ENCODE data around the gene B4GALNT1. TPM values are rescaled to one million over a fixed set of nuclear protein-coding genes. Genes with fewer than 3 reads are reported as not detected.
A peak's percentile ranks its signal among the peaks of the same experiment; 100 is the strongest.

Gene B4GALNT1
- total and polyA plus RNA-seq, 9 of the 15 experiments (the other 6 are each of a cell fraction or from before 2014, with no cell fraction given): 1.0 to 32.2 (median 9.8) TPM

DNA sequence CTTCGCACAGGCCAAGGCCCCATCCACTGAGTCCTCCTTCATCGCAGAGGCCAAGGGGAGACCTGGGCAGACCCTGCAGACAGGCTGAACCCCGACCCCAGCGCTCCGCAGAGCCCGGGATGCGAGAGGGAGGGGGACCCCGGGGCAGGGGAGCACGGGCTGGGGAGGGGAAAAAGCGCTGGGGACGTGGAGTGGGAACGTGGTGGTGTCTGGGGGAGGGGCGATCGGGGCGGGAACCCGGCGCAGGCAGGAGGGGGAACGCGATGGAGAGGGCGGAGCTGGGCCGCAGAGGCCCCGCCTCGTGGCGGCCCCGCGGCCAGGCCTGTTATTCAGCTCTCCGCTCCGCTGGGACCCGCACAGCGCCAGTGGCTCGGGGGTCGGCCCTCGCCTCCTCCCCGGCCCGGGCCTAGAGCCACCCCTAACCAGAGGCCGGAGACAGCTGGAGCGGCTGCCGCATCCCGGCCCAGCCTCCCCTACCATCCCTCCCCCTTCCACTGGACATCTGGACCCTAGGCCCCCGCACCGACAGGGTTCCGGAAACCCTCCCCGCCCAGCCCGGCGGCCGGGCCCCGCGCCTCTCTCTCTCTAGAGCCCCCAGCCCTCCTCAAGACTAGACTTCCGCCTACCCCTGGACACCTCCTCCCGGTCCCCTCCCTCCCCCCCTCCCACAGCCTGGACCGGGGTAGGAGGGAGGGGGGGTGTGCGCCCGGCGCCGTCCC, 21.7 kb downstream of the B4GALNT1 start, which contains the start of gene ARHGEF25 (continued):
- TF ChIP-seq KAT7 (CRISPR knock-in tag; IDR thresholded peaks at IDR 0.05; ENCODE audit: borderline replicate concordance) (no peak), NFE2L1 (tag; IDR thresholded peaks at IDR 0.05; ENCODE audit: borderline replicate concordance, low read depth) (no peak), MCM7 (IDR thresholded peaks at IDR 0.05) (no peak), KLF13 (tag; IDR thresholded peaks at IDR 0.05; ENCODE audit: borderline replicate concordance, low read depth) (no peak), TEAD4 (IDR thresholded peaks at IDR 0.05; ENCODE audit: low read length) (no peak), TEAD4 (CRISPR knock-in tag; IDR thresholded peaks at IDR 0.05; ENCODE audit: borderline replicate concordance) (no peak), FOXA3 (CRISPR knock-in tag; conservative IDR thresholded peaks at IDR 0.05 in 1 of 2, IDR thresholded peaks at IDR 0.05 in 1 of 2) (no peak; a peak in 1 of 4 replicates), TOE1 (IDR thresholded peaks at IDR 0.05; ENCODE audit: borderline replicate concordance) (0 out of 2 replicates have a peak, but pooled peaks have one; percentile 46), TOE1 (CRISPR knock-in tag; IDR thresholded peaks at IDR 0.05; ENCODE audit: borderline replicate concordance, low read depth) (no peak), POLR3A (IDR thresholded peaks at IDR 0.05; ENCODE audit: borderline replicate concordance, extremely low read depth, insufficient read depth, insufficient read length) (no peak)
- TF ChIP-seq, protein P1, sequence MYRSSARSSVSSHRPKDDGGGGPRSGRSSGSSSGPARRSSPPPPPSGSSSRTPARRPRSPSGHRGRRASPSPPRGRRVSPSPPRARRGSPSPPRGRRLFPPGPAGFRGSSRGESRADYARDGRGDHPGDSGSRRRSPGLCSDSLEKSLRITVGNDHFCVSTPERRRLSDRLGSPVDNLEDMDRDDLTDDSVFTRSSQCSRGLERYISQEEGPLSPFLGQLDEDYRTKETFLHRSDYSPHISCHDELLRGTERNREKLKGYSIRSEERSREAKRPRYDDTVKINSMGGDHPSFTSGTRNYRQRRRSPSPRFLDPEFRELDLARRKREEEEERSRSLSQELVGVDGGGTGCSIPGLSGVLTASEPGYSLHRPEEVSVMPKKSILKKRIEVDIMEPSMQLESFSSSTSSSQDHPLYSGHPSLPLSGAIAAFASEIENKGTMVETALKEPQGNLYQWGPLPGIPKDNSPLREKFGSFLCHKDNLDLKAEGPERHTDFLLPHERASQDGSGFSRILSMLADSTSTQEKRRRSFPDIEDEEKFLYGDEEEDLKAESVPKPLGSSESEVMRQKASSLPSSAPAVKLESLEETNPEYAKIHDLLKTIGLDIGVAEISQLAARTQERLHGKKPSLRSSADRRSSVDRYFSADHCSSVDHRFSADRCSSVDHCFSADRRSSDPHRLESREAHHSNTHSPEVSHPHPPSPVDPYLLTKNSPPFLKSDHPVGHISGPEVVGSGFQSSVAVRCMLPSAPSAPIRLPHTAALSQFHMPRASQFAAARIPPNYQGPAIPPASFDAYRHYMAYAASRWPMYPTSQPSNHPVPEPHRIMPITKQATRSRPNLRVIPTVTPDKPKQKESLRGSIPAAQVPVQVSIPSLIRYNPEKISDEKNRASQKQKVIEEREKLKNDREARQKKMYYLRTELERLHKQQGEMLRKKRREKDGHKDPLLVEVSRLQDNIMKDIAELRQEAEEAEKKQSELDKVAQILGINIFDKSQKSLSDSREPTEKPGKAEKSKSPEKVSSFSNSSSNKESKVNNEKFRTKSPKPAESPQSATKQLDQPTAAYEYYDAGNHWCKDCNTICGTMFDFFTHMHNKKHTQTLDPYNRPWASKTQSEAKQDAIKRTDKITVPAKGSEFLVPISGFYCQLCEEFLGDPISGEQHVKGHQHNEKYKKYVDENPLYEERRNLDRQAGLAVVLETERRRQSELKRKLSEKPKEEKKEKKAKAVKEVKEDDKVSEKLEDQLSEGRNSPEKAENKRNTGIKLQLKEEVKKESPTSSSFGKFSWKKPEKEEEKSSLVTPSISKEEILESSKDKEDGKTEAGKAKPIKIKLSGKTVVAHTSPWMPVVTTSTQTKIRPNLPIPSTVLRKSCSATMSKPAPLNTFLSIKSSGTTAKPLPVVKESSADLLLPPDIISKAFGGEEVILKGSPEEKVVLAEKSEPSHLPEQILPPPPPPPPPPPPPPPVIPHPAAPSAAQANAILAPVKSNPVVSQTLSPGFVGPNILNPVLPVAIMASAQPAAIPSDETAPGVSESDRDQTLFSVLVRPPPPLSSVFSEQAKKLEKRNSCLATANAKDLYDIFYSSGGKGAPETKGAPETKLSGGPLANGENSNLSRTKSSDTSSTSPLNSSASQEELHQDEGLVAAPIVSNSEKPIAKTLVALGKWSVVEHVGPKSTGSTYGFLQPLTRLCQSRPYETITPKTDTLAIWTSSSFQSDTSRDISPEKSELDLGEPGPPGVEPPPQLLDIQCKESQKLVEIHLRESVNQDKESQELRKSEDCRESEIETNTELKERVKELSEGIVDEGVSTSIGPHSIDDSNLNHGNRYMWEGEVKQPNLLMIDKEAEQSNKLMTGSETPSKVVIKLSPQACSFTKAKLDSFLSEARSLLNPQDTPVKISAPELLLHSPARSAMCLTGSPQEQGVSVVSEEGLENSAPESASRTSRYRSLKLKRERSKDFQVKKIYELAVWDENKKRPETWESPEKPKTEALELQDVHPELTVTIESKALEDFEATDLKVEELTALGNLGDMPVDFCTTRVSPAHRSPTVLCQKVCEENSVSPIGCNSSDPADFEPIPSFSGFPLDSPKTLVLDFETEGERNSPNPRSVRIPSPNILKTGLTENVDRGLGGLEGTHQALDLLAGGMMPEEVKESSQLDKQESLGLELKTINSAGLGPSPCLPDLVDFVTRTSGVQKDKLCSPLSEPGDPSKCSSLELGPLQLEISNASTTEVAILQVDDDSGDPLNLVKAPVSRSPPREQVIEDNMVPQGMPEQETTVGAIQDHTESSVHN (IDR thresholded peaks at IDR 0.05; ENCODE audit: borderline replicate concordance in 1 of 2, low read depth in 1 of 2): no peak
- TF ChIP-seq, protein P2, sequence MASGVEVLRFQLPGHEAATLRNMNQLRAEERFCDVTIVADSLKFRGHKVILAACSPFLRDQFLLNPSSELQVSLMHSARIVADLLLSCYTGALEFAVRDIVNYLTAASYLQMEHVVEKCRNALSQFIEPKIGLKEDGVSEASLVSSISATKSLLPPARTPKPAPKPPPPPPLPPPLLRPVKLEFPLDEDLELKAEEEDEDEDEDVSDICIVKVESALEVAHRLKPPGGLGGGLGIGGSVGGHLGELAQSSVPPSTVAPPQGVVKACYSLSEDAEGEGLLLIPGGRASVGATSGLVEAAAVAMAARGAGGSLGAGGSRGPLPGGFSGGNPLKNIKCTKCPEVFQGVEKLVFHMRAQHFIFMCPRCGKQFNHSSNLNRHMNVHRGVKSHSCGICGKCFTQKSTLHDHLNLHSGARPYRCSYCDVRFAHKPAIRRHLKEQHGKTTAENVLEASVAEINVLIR (CRISPR knock-in tag; IDR thresholded peaks at IDR 0.05): no peak
- TF ChIP-seq, protein P3, sequence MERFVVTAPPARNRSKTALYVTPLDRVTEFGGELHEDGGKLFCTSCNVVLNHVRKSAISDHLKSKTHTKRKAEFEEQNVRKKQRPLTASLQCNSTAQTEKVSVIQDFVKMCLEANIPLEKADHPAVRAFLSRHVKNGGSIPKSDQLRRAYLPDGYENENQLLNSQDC (CRISPR knock-in tag; IDR thresholded peaks at IDR 0.05): no peak
- TF ChIP-seq, protein P4, sequence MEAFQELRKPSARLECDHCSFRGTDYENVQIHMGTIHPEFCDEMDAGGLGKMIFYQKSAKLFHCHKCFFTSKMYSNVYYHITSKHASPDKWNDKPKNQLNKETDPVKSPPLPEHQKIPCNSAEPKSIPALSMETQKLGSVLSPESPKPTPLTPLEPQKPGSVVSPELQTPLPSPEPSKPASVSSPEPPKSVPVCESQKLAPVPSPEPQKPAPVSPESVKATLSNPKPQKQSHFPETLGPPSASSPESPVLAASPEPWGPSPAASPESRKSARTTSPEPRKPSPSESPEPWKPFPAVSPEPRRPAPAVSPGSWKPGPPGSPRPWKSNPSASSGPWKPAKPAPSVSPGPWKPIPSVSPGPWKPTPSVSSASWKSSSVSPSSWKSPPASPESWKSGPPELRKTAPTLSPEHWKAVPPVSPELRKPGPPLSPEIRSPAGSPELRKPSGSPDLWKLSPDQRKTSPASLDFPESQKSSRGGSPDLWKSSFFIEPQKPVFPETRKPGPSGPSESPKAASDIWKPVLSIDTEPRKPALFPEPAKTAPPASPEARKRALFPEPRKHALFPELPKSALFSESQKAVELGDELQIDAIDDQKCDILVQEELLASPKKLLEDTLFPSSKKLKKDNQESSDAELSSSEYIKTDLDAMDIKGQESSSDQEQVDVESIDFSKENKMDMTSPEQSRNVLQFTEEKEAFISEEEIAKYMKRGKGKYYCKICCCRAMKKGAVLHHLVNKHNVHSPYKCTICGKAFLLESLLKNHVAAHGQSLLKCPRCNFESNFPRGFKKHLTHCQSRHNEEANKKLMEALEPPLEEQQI (IDR thresholded peaks at IDR 0.05): no peak
